Suppressor macrophage (primary cell): ENCODE results near the gene TP53I3.
"Not testable (repeated sequence)": the region's sequence is repeated elsewhere in the genome, so short reads cannot be mapped to it uniquely, and the experiment has no call there.

ENCODE experiments used
- DNase-seq, 4 experiments: peaks; one replicate each; pipeline ENCODE4 v3.0.0-alpha.2; 2020 to 2022

Gene TP53I3

GRCh38 chr2:24095171-24095677, 10.6 kb upstream of the TP53I3 start:
- not testable (repeated sequence) for DNase-seq

GRCh38 chr2:24093270-24093669, 8.6 kb upstream of the TP53I3 start:
- DNase-seq, result not testable (repeated sequence)

- DNase-seq, result no peak
Observed at GRCh38 chr2:24088821-24089359, 4.3 kb upstream of the TP53I3 start.

GRCh38 chr2:24087032-24087431, 2.4 kb upstream of the TP53I3 start:
- DNase-seq, result no peak

- DNase-seq, result no peak
Observed at GRCh38 chr2:24086241-24086640, 1.6 kb upstream of the TP53I3 start.

- DNase-seq, result no peak
Observed at GRCh38 chr2:24085200-24085489, 511 bp upstream of the TP53I3 start.

GRCh38 chr2:24083567-24084385, 858 bp downstream of the TP53I3 start:
- DNase-seq, result peak; percentile 78 to 90 (median 88)

- no peak for DNase-seq
Observed at GRCh38 chr2:24082787-24083566, 1.7 kb downstream of the TP53I3 start.

GRCh38 chr2:24080701-24081100, 3.9 kb downstream of the TP53I3 start:
- no peak for DNase-seq

GRCh38 chr2:24077879-24078278, 6.8 kb downstream of the TP53I3 start:
- peak in 1 of 4 experiments; percentile 6 for DNase-seq

- no peak for DNase-seq
Observed at GRCh38 chr2:24077535-24077877, 7.1 kb downstream of the TP53I3 start.

GRCh38 chr2:24076849-24077534, 7.6 kb downstream of the TP53I3 start:
- peak; percentile 48 to 70 (median 57) for DNase-seq

- peak; percentile 98 to 100 (median 99) for DNase-seq
Observed at GRCh38 chr2:24075915-24076848, 8.5 kb downstream of the TP53I3 start, which contains the start of gene SF3B6. TSS of gene SF3B6 (minus strand) at chr2:24076326. CDS start at chr2:24076229, 97 bp downstream.

GRCh38 chr2:24075259-24075658, 9.4 kb downstream of the TP53I3 start:
- DNase-seq, result no peak

GRCh38 chr2:24073816-24074215, 10.8 kb downstream of the TP53I3 start:
- no peak for DNase-seq

GRCh38 chr2:24072259-24072658, 12.4 kb downstream of the TP53I3 start:
- DNase-seq, result no peak

GRCh38 chr2:24065341-24065740, 19.3 kb downstream of the TP53I3 start:
- no peak for DNase-seq

- peak; percentile 30 to 57 (median 50) for DNase-seq
Observed at GRCh38 chr2:24058564-24059271, 25.9 kb downstream of the TP53I3 start.

GRCh38 chr2:24055750-24056149, 28.9 kb downstream of the TP53I3 start:
- no peak for DNase-seq

- no peak for DNase-seq
Observed at GRCh38 chr2:24054366-24055010, 30.1 kb downstream of the TP53I3 start.
